ENCODE data around the gene BMP7.

- TF ChIP-seq EZH2 (IDR thresholded peaks at IDR 0.05; ENCODE audit: borderline replicate concordance, low read length) (no peak), CTCF (conservative IDR thresholded peaks at IDR 0.05 in 1 of 2, IDR thresholded peaks at IDR 0.05 in 1 of 2; ENCODE audit: extremely low read depth in 1 of 2, insufficient read depth in 1 of 2, low read depth in 1 of 2, low read length in 2 of 2) (no peak)
Observed at GRCh38 chr20:57251949-57252348, 14.5 kb downstream of the BMP7 start.
